ENCODE data around the gene MAML1. TPM values are rescaled to one million over a fixed set of nuclear protein-coding genes. Genes with fewer than 3 reads are reported as not detected.

The MAML1 gene
- total and polyA plus RNA-seq, 2 donors (not counting 1 experiment from before 2014, with no cell fraction given): 12.0 to 50.6 TPM

GRCh38 chr5:179802950-179803562 is 70.4 kb downstream of the MAML1 start:
- TF ChIP-seq, protein P1, sequence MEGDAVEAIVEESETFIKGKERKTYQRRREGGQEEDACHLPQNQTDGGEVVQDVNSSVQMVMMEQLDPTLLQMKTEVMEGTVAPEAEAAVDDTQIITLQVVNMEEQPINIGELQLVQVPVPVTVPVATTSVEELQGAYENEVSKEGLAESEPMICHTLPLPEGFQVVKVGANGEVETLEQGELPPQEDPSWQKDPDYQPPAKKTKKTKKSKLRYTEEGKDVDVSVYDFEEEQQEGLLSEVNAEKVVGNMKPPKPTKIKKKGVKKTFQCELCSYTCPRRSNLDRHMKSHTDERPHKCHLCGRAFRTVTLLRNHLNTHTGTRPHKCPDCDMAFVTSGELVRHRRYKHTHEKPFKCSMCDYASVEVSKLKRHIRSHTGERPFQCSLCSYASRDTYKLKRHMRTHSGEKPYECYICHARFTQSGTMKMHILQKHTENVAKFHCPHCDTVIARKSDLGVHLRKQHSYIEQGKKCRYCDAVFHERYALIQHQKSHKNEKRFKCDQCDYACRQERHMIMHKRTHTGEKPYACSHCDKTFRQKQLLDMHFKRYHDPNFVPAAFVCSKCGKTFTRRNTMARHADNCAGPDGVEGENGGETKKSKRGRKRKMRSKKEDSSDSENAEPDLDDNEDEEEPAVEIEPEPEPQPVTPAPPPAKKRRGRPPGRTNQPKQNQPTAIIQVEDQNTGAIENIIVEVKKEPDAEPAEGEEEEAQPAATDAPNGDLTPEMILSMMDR (IDR thresholded peaks at IDR 0.05): no peak
- no peak for TF ChIP-seq EZH2 (IDR thresholded peaks at IDR 0.05; ENCODE audit: borderline replicate concordance, insufficient read depth, low read depth, low read length, poor library complexity, severe bottlenecking)
- WGBS (ENCODE audit: insufficient coverage): 75% methylated on average over 8 of the region's 11 CpGs
- H3K9me3 Mint-ChIP-seq (ENCODE audit: insufficient read depth): no peaks in the 10 kb centered on the region
- Histone ChIP-seq H3K4me1 (ENCODE audit: control insufficient read depth in 2 of 2, insufficient read depth in 2 of 2, low read length in 2 of 2) (peaks cover 28 to 36% of the 10 kb centered on the region in 2 donors), H4K20me1 (ENCODE audit: control insufficient read depth, insufficient read depth, low read length, poor library complexity, severe bottlenecking) (peaks cover 59% of the 10 kb centered on the region), H3K9ac (ENCODE audit: low read length) (no peak overlapping the region), H3K79me2 (ENCODE audit: control insufficient read depth, insufficient read depth, low read length) (peaks cover 39% of the 10 kb centered on the region), H3K4me2 (replicated peaks; ENCODE audit: low read depth, low read length, poor library complexity, severe bottlenecking) (peak overlapping the region; percentile 94), H3K27me3 (replicated peaks in 1 of 4; ENCODE audit: control extremely low read depth in 1 of 4, control insufficient read depth in 3 of 4, insufficient read depth in 4 of 4, low read length in 3 of 4) (no peaks in the 10 kb centered on the region), H3K9me3 (ENCODE audit: control extremely low read depth in 1 of 3, control insufficient read depth in 2 of 3, insufficient read depth in 1 of 3, low read length in 2 of 3) (no peaks in the 10 kb centered on the region), H3K36me3 (replicated peaks in 1 of 2; ENCODE audit: control extremely low read depth in 1 of 2, control insufficient read depth in 1 of 2, extremely low read depth in 1 of 2, insufficient read depth in 2 of 2, low read length in 1 of 2) (peaks cover 0 to 29% of the 10 kb centered on the region in 2 experiments), H2AFZ (ENCODE audit: insufficient read depth, low read depth, low read length, poor library complexity, severe bottlenecking) (no peak overlapping the region), H3K4me3 (ENCODE audit: control extremely low read depth in 1 of 5, extremely low read depth in 1 of 5, insufficient read depth in 1 of 5, low read depth in 2 of 5, low read length in 4 of 5) (no peak overlapping the region), H3K27ac (ENCODE audit: low read length in 2 of 2) (no peak overlapping the region)
- POLR2A ChIA-PET: interaction anchor here (0.5 to 1.6 kb wide), 5 partner anchors 8 to 168 kb away, joined by 3 to 21 read pairs (median 4); partner anchors contain the start of gene SQSTM1
- intact Hi-C loops (cut with micrococcal nuclease): loop anchor here (1.0 to 5.0 kb wide), 5 partner anchors 34 to 269 kb away; partner anchors contain the start of genes RNF130 and TBC1D9B
- H3K4me1 Mint-ChIP-seq: peaks cover 30% of the 10 kb centered on the region
- peak; percentile 19 for DNase-seq
- no peak overlapping the region for H3K27ac Mint-ChIP-seq
- CTCF ChIA-PET: interaction anchor here (0.7 to 2.6 kb wide), 15 partner anchors 11 to 289 kb away, joined by 3 to 35 read pairs (median 7); no protein-coding TSS in a partner anchor
- ATAC-seq (ENCODE audit: low read depth): no peak
- H3K27me3 Mint-ChIP-seq: no peaks in the 10 kb centered on the region
- no peak overlapping the region for H3K4me3 Mint-ChIP-seq

Data from B cell (primary cell).